ENCODE data around the gene UBA52.

- TF ChIP-seq CTCF (IDR thresholded peaks at IDR 0.05) = no peak
- TF ChIP-seq TCF7 (CRISPR knock-in tag; IDR thresholded peaks at IDR 0.05; ENCODE audit: low read depth) = no peak
- TF ChIP-seq IRF1 (CRISPR knock-in tag; IDR thresholded peaks at IDR 0.05) = no peak
- no peak for TF ChIP-seq MXD4 (CRISPR knock-in tag; IDR thresholded peaks at IDR 0.05; ENCODE audit: borderline replicate concordance)
- no peak for TF ChIP-seq CREM (CRISPR knock-in tag; IDR thresholded peaks at IDR 0.05)
- TF ChIP-seq MYBL2 (CRISPR knock-in tag; IDR thresholded peaks at IDR 0.05) = no peak
- TF ChIP-seq MAX (CRISPR knock-in tag; IDR thresholded peaks at IDR 0.05) = no peak
- no peak for TF ChIP-seq SMAD3 (CRISPR knock-in tag; IDR thresholded peaks at IDR 0.05; ENCODE audit: borderline replicate concordance)
- no peak for TF ChIP-seq GRHL2 (CRISPR knock-in tag; IDR thresholded peaks at IDR 0.05; ENCODE audit: insufficient replicate concordance, severe bottlenecking)
- no peak for TF ChIP-seq ZNF121 (CRISPR knock-in tag; IDR thresholded peaks at IDR 0.05)
Observed at GRCh38 chr19:18603958-18604819, 32.5 kb downstream of the UBA52 start.

All from WTC11 (cell line).